ACC112 (cell line): Measurements from ENCODE around the gene CCDC146.
"Not testable (repeated sequence)": the region's sequence is repeated elsewhere in the genome, so short reads cannot be mapped to it uniquely, and the experiment has no call there.

Experiments used
- H2AFZ ChIP-seq: fragments of 200-600 bp; sonication (generic); one replicate; pipeline ENCODE4 v1.6.0; 2017; ENCODE audit warnings: antibody characterized with exemption, low read length; ENCODE audit not compliant: unreplicated experiment
- H3K27ac ChIP-seq: fragments of 200-600 bp; sonication (generic); 2 replicates; pipeline ENCODE4 v1.5.1; 2014; ENCODE audit warnings: low read depth, mild to moderate bottlenecking, antibody characterized with exemption, low read length, moderate library complexity
- H3K27me3 ChIP-seq: fragments of 200-600 bp; sonication (generic); 2 replicates; pipeline ENCODE4 v1.6.1; 2014; ENCODE audit warnings: mild to moderate bottlenecking, antibody characterized with exemption, low read length, moderate library complexity, mixed read lengths; ENCODE audit not compliant: insufficient read depth
- H3K36me3 ChIP-seq: fragments of 200-600 bp; sonication (generic); 2 replicates; pipeline ENCODE4 v1.6.1; 2016; ENCODE audit warnings: mild to moderate bottlenecking, antibody characterized with exemption, low read length, moderate library complexity, mixed read lengths; ENCODE audit not compliant: insufficient read depth
- H3K4me1 ChIP-seq: fragments of 200-600 bp; sonication (generic); one replicate; pipeline ENCODE4 v1.6.1; 2016; ENCODE audit warnings: low read length, mixed read lengths; ENCODE audit not compliant: insufficient read depth, unreplicated experiment, control insufficient read depth
- H3K4me3 ChIP-seq: fragments of 200-600 bp; sonication (generic); 2 replicates; pipeline ENCODE4 v1.5.1; 2014; ENCODE audit warnings: mild to moderate bottlenecking, low read depth, low read length
- H3K79me2 ChIP-seq: fragments of 200-600 bp; sonication (generic); one replicate; pipeline ENCODE4 v1.6.0; 2016; ENCODE audit warnings: low read length; ENCODE audit not compliant: control insufficient read depth, unreplicated experiment, insufficient read depth

CCDC146 gene

DNA sequence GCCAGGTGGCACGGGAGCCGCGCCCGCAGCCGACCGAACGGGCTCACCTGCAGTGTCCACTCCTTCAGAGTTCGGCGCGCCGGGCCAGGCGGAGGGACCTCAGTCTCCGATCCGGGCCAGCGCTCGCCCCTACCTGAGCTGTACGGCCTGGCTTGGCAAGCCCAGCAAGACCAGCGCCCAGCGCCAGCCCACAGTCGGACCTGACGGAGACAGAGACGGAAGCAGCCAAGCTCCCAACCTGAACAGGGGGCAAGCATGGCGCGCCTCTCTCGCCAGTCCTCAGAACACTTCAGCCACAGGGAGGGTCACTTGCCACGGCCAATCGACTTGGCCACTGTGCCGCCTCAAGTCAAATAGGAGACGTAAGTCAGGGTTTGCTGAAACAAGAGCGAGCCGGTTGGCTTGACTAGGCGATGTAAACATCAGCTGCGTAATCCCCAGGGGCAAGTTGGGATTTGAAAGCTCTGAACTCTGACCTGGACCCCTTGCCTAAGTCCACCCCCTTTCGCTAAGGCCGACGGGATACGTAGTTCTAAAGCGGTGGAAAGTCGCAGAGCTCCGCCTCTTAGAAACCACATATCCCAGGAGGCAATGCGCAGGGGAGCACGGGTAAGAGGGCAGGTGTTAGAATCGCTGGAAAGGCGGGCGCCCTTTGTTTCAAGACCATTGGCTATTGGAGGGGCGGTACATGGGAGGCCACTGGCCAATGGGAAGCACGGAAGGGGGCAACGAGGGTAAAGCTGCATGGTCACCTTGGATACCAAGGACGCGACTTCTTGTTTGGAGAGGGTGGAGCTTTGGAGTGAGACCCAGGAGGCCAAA is at the start of gene CCDC146:
Gene CCDC146 (plus strand): TSS at position 756 of the 822 bp plus-strand sequence. CDS start 45,054 bp downstream, outside the sequence.
- H3K27ac ChIP-seq, H3K27me3 ChIP-seq, H3K4me1 ChIP-seq, H3K36me3 ChIP-seq, H3K79me2 ChIP-seq: not testable (repeated sequence)
- Histone ChIP-seq H3K4me3 (peak within 1 kb of the TSS; percentile 82), H2AFZ (peak within 1 kb of the TSS; percentile 15)

- H3K27ac ChIP-seq: peak overlapping the region; percentile 51
- not testable (repeated sequence) for H3K4me1 ChIP-seq, H3K36me3 ChIP-seq, H2AFZ ChIP-seq, H3K79me2 ChIP-seq, H3K27me3 ChIP-seq, H3K4me3 ChIP-seq
Observed at GRCh38 chr7:77074786-77075396, 47.5 kb upstream of the CCDC146 start.

GRCh38 chr7:77077060-77077459 is 45.4 kb upstream of the CCDC146 start:
- H3K36me3 ChIP-seq, H2AFZ ChIP-seq, H3K27me3 ChIP-seq, H3K4me1 ChIP-seq, H3K79me2 ChIP-seq, H3K4me3 ChIP-seq: not testable (repeated sequence)
- peak overlapping the region; percentile 19; the same call in 1 of the 2 replicates for H3K27ac ChIP-seq

GRCh38 chr7:77079112-77079511 is 43.3 kb upstream of the CCDC146 start:
- H3K4me1 ChIP-seq, H2AFZ ChIP-seq, H3K27ac ChIP-seq, H3K4me3 ChIP-seq, H3K36me3 ChIP-seq, H3K79me2 ChIP-seq, H3K27me3 ChIP-seq: not testable (repeated sequence)

- not testable (repeated sequence) for H3K79me2 ChIP-seq, H3K27ac ChIP-seq, H3K27me3 ChIP-seq, H3K4me3 ChIP-seq, H3K36me3 ChIP-seq, H2AFZ ChIP-seq, H3K4me1 ChIP-seq
Observed at GRCh38 chr7:77079624-77080023, 42.8 kb upstream of the CCDC146 start.

DNA sequence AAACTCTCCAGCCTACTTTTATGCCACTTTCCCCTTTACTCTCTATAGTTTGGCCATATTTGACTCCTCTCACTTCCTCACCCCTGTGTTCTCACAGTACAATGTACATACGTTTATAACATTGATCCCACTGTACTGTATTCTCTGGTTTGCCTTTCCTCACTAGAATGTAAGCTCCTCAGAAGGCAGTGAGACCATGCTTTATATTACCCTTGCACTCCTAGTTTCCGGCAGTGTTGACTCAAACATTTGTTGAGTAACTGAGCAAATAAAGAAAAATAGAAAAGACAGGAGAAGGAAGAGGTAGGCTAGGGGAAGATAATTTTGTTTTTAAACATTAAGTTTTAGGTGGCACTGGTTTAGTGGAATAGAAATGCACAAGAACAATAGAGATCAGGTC is 42.2 kb upstream of the CCDC146 start:
- H2AFZ ChIP-seq, H3K27ac ChIP-seq, H3K4me3 ChIP-seq, H3K4me1 ChIP-seq, H3K36me3 ChIP-seq, H3K27me3 ChIP-seq, H3K79me2 ChIP-seq: not testable (repeated sequence)

- not testable (repeated sequence) for H3K27me3 ChIP-seq, H3K4me1 ChIP-seq, H3K79me2 ChIP-seq, H3K36me3 ChIP-seq, H3K4me3 ChIP-seq, H2AFZ ChIP-seq, H3K27ac ChIP-seq
Observed at GRCh38 chr7:77082192-77082591, 40.2 kb upstream of the CCDC146 start.

- H3K4me3 ChIP-seq, H3K36me3 ChIP-seq, H2AFZ ChIP-seq, H3K4me1 ChIP-seq, H3K27ac ChIP-seq, H3K79me2 ChIP-seq, H3K27me3 ChIP-seq: not testable (repeated sequence)
Observed at GRCh38 chr7:77092301-77092700, 30.1 kb upstream of the CCDC146 start.

GRCh38 chr7:77100501-77100900 is 21.9 kb upstream of the CCDC146 start:
- H3K4me1 ChIP-seq, H3K27ac ChIP-seq, H3K27me3 ChIP-seq, H2AFZ ChIP-seq, H3K79me2 ChIP-seq, H3K4me3 ChIP-seq, H3K36me3 ChIP-seq: not testable (repeated sequence)

GRCh38 chr7:77101187-77101586 is 21.2 kb upstream of the CCDC146 start:
- H3K4me1 ChIP-seq, H3K79me2 ChIP-seq, H3K4me3 ChIP-seq, H3K27me3 ChIP-seq, H2AFZ ChIP-seq, H3K27ac ChIP-seq, H3K36me3 ChIP-seq: not testable (repeated sequence)

DNA sequence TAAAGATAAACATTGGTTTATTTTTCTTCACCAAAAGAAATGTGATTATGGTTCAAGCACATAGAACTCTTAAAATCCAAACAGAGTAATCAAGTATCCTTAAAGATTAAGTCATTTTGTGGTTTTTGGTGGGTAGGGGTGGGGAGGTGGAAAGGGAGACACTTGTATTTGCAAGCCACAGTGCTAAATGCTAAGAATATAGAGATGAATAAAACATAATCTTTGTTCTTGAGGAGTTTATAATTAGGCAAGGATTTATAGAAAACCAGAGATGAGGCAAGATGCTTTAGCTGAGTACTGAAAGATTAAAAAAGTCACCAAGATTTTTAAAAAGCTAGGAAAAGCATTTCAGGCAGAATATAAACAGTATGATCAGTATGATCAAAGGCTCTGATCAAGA is 19.7 kb upstream of the CCDC146 start:
- H3K4me3 ChIP-seq, H3K79me2 ChIP-seq, H2AFZ ChIP-seq, H3K27me3 ChIP-seq, H3K4me1 ChIP-seq, H3K27ac ChIP-seq, H3K36me3 ChIP-seq: not testable (repeated sequence)
